GM19193 (cell line): ENCODE measurements around the gene LEMD1.

ENCODE experiments used
- POLR2A ChIP-seq: IDR thresholded peaks from 4 replicates; pipeline ENCODE4 v1.6.1; 2011; ENCODE audit not compliant: insufficient read depth, insufficient read length; ENCODE audit errors: extremely low read depth

Gene LEMD1

DNA sequence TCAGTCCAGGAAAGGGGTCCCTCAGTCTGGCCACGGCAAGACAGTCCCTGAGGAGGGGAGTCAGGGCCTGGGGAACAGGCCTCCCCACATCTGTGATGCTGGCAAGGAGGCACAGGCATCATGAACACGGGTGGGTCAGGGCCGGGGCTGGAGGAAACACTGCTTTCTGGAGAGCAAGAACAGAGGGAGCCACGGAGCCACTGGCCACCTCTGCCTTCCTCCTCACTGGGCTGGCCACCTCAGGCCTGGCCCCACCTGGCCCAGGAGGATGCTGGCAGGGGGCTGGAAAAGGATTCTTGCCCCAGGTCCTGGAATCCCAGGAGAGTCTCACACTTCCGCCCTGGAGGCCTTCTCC, 18.2 kb upstream of the LEMD1 start:
- TF ChIP-seq POLR2A: no peak

DNA sequence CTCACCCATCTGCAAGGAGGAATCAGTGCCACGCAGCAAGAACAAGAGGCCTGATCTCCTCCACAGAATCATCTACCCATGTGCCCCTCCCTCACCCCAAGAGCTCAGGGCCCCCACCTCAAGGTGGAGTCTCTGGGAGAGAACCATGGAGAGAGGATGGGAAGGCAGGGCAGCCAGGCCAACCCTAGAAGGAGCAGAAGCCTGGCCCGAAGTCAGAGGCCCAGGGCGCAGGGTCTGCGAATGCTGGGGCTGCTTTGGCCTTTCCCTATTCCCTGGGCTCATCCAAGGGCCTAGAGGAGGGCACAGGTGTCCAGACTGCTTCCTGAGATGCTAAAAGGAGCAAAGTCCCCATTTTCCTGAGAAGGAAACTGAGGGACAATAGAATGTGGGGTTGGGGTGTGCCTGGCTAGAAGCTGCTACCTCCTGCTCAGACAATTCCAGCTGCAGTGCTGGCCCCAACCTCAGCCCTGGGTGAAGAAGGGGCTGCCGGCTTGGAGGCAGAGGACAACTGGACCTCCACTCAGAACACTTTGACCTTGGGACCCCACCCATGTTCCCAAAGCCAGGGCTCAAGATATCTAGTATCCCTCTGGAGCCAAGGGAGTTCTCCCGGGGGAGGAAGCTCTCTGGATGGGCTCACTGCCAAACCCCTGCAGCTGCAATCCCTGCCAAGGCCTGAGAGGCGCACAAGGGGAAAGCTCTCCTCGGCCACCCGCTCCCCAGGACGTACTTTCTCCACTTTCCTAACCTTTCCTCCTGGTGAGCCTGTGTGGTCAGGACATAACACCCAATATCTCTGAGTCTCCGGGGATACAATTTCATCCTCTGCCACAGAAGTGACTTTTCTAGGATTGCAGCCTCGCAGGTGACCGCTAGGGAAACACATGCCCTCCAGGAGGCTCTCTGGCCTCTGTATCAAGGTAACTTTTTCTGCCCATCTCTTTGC, 16.6 kb upstream of the LEMD1 start:
- no peak for TF ChIP-seq POLR2A

DNA sequence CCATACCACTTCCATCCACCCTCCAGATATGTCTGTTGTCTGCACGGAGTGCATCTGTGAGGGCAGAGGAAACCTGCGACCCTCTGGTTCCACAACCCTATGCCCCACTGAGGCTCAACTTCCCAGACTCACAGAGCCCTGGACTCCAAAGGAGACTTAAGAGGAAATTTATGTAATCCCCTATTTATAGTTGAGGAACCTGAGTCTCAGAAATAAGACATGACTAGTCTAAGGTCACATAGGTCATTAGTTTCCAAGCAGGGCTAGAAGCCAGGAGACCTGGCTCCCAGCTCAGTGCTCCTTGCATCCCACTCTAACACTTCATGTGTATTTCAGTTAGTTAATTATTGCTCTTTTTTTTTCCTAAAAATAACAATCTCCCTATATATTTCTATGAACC, 15.7 kb upstream of the LEMD1 start:
- TF ChIP-seq POLR2A: no peak

DNA sequence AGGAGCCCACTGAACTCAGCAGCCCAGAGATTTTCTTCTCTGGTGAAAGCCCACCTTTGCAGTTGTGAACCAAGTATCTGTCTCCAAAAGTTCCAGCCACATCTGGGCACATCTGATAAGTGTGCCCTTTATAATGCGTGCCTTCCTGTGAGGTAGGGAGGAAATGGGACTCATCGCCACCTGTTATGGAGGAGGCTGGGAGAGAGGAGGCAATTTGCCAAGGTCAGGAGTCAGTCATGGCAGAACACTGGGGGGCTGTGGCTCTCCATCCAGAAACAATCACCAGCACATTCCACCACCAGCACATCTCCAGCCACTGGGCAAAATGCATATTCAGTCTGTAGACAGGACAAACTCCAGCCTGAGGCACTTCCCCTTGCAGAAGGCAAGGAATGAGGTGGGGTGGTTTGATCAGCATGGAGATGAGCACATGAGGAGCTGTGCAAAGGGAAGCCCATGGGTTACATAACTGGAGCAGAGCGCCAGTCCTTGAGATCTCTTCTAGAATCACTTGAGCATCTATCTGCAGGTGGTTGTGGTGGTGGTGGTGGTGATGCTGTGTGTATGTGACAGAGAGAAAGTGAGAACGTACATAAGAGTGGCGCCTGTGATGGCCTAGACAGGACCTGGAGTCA, 15.0 kb upstream of the LEMD1 start:
- no peak for TF ChIP-seq POLR2A

DNA sequence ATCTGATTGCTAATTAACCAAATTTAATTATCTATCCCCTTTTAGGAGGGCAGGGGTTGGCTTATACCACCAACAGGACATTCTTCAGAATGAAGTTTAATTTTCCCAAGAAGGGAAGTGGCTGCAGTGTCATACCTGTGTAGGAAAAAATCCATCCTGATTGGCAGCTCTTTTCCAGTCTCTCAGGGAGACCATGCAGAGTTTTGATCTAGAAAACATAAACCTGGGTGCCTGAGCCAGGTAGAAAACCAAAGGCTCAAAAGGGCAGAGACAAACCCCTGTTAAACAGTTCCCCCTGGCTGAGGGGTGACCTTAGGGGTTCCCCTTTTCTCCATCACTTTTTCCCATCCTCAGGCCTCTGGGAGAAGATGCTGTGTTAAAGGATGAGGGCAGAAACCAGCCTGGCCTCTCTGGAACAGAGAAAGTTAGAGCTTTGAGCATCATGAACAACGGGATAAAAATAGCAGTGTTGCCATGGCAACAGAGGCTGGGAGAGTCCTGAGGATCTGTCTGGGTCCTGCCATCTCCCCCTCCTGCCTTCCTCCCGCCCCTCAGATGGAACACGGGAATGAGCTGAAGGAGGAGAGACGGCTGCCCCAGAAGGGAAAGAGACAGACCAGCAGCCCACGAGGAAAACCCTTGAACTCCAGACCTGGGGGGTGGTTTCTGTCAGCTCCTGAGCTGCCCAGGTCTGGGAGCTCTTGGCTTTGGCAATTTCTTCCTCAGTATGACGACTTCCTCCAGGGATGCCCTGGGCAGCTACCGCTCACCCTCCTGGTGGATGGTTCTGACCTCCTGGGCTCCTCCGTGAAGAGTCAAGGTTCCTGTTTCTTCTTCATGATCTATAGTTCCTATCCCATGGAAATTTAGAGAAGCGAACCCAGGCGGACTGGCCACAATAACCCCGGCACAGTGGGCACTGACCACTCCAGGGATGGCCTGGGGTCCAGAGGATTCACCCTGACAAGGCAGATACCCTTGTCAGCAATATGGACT, 14.0 kb upstream of the LEMD1 start:
- no peak for TF ChIP-seq POLR2A

DNA sequence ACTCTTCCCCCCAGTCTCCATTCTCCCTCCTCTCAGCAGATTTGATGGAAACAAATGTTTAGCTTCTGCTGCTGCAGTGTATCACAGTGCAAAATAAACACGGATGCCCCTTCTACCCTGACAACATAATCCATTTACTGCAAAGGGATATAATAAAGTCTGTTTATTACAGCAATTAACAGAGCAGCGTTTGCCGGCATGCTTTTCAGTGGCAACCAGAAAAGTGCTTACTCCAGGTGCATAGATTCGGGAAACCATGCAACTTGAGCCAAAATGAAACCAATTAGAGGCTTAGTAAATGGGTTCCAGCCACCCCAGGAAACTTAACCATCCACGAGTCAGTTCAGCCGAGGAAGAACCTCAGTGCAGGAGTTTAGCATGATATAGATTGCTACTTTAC, 12.9 kb upstream of the LEMD1 start:
- TF ChIP-seq POLR2A: no peak

GRCh38 chr1:205432116-205432515, 10.3 kb upstream of the LEMD1 start:
- TF ChIP-seq POLR2A: no peak

DNA sequence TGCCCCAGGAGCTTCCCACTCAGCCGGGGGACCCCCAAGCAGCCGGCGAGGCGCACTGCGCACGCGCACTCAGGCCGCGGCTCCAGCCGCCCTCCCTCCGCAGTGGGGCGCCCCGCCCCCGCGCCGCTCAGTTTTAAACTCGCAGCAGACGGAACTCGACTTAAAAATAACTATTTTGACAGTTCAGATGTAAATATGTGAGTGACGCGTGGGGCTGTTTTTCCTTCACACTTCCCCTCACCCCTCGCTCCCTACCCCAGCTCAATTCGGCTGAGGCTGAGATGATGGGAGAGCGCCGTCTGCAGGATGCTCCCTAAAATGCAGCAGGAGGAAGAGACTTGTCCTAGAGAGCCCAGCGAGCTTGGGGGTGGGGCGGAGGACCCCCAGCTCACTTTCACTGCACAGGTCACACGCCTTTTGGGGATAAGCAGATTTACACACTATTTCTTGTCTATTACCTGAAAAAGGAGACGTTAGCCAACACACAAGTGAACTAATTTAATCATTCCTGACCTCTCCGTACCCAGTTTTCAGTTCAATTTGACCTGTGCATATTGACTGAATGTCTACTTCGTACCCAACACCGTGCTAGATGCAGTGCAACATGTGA, 8.9 kb upstream of the LEMD1 start:
- no peak for TF ChIP-seq POLR2A

DNA sequence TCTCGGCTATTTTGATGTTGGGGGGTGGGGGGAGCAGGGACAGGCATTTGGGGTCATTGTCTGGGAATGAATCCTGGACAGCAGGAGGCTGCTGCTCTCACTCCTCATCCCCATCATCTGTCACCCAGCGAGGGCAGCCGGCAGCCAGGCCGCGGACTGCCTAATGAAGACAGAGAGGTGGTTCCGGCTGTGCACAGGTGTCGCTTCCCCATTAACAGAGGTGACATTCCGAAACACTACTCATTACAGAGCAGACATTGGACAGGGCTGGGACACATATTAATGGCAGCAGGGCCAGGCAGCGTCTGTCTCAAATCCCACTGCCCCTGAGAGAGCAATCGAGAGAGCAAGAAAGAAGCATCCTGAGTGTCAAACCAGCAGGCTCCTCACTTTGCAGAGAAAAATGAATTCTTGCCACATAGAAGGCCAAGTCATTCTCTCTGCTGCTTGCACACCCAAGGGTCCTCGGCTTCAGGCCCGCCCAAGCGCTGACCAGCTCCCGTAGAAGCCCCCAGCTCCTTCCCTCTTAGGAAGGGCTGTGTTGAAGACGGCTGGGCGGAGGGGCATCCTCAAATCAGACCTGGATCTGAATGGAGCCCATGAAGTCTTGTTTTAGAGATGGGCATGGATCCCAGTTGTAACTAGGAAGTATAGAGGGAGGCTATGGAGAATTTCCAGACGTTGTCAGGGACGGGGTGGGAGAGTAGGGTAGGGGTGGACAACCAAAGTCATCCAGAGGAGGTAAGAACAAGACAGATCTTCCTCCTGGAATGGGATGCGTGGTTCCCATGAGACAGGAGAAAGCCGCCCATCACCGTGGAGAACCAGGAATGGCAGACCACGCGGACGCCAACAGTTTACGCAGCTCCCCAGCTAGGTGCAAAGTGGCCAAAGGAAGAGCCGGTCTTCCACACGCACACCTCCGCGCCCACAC, 8.2 kb upstream of the LEMD1 start:
- no peak for TF ChIP-seq POLR2A

GRCh38 chr1:205424901-205425600, 3.2 kb upstream of the LEMD1 start:
- TF ChIP-seq POLR2A: no peak

GRCh38 chr1:205423814-205424399, 2.1 kb upstream of the LEMD1 start:
- TF ChIP-seq POLR2A: no peak

DNA sequence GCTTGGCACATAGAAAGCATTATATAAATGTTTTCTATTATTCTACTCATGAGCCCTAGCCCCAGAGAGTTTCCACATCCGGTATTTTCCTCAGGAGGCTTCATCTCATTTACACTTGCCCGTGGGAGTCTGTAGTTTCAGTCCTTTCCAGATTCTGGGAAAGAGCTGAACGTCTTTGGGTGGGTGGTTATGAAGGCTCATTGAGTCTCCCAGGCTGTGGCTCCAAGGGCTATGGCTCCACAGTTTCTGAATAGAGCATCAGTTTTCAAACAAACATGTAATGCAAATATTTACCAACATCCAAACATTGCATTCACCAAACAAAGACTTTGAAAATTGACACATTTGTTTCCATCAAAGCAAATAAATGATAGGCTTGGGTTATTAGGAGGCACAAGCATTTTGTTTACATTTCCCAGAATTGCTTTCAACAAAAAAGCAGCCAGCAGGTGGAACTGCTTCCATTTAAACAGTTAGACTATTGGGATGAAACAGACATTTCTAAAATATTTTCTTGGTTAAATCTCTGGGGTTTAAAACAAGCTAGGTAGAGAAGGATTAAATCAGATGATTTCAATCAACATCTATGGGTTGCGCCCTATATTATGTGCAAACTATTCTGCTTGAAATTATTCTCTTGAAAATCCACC, 1.3 kb upstream of the LEMD1 start:
- no peak for TF ChIP-seq POLR2A
